Astrocyte of the hippocampus (primary cell): ENCODE measurements around the gene TPST1.
A peak's percentile ranks its signal among the peaks of the same experiment; 100 is the strongest.
"Not testable (repeated sequence)": the region's sequence is repeated elsewhere in the genome, so short reads cannot be mapped to it uniquely, and the experiment has no call there.

Source experiments
- DNase-seq: peaks from one replicate; pipeline ENCODE4 v3.0.0; 2011; ENCODE audit warnings: low read depth, low spot score

TPST1 gene

DNA sequence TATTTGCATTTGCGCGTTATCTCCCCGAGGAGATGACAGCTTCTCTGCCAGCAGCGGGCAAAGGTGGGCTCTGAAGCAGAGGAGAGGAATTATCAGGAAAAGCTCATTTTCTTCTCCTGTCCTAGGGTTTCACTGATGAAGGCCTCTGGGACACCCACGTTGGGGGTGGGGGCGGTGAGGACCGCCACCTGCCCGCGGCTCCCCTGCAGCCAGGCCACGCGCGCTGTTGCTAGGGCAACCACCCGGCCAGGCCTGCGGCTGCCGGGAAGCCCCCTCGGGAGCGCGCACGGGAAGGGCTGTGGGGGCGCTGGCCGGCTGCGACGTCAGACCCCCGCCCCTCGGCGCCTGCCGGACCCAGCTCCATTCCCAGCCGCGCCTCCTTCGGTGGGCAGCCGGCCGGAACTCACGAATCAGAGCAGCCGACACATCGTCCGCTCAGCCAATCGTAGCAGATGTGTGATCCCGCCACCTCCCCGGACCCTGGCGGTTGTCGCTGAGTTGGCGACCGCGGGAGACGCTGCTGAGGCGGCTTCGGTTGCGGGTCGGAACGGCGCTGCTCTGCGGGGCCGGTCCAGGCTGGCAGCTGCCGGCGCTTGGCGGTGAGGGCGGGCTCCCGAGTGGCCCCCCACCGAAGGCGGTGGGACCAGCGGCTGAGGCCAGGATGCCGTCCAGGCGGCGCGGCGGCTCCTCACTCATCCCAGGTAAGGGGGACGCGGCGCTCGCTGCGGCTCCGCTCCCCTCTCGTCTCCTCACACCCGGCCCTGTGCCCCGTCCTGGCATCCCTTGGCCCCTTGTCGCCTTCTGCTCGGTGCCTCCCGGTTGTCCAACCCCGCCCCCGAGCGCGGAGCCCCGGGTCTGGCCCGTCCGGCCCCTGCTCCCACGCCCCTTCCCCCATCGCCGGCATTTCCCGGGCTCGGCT lies at the start of gene TPST1:
Gene TPST1, plus strand, starts transcription at position 513 of the 919 bp plus-strand sequence. CDS start 35,092 bp downstream, outside the sequence.
- peak; percentile 97 for DNase-seq

DNA sequence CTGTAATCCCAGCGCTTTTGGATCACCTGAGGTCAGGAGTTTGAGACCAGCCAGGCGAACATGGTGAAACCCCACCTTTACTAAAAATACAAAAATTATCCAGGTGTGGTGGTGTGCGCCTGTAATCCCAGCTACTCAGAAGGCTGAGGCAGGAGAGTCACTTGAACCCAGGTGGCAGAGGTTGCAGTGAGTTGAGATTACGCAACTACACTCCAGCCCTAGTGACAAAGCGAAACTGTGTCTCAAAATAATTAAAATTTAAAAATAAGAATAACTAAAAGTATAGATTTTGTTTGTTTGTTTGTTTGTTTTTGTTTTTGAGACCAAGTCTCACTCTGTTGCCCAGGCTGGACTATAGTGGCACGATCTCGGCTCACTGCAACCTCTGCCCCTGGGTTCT lies 49.1 kb upstream of the TPST1 start:
- DNase-seq: not testable (repeated sequence)

DNA sequence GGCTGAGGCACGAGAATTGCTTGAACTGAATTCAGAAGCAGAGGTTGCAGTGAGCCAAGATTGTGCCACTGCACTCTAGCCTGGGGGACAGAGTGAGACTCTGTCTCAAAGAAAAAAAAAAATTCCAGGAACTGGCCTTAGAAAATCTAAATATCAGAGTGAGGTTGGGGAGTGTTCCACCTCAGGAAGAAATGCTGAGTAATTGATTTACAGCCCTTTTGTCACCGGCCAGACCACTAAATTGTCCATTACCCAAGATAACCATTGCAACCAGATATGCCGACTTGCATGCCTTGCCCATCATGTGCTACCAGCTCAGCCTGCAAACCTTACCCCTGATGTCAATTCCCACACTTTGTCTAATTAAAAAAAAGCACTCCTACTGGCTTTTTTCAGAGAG lies 48.1 kb upstream of the TPST1 start:
- DNase-seq: no peak

DNA sequence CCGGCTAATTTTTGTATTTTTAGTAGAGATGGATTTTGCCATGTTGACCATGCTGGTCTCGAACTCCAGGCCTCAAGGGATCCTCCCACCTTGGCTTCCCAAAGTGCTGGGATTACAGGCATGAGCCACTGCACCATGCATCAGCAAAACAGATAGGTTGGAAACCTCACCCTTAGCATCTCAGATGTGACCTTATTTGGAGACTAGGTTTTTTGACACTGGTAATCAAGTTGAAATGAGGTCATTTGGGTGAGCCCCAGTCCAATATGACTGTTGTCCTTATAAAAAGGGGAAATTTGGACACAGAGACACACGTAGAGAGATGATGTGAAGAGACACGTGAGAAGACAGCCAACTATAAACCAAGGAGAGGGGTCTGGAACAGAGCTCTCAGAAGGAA lies 42.5 kb upstream of the TPST1 start:
- no peak for DNase-seq

DNA sequence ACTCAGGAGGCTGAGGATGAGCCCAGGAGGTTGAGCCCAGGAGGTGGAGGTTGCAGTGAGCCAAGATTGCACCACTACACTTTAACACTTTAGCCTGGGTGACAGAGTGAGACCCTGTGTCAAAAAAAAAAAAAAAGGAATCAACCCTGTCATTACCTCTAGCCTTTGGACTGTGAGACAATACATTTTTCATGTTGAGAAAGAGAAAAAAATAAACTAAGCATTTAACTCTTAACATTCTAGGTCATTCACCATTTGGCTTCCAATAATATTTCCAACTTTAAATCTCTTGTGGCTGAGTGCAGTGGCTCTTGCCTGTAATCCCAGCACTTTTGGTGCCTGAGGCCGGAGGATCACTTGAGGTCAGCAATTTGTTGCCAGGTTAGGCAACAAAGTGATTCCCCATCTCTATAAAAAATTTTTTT lies 41.9 kb upstream of the TPST1 start:
- DNase-seq: no peak

DNA sequence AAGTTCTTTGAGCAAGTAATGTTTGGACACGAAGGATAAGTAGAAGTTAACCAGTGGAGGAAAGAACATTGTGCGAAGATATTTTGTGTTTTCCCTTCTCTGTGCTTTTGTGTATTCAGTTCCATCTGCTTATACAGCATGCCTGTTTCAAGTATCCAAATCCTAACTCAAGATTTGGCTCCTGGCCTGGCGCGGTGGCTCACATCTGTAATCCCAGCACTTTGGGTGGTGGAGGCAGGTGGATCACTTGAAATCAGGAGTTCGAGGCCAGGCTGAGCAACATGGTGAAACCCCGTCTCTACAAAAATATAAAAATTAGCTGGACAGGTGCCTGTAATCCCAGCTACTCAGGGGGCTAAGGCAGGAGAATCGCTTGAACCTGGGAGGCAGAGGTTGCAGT lies 40.8 kb upstream of the TPST1 start:
- DNase-seq: no peak

DNA sequence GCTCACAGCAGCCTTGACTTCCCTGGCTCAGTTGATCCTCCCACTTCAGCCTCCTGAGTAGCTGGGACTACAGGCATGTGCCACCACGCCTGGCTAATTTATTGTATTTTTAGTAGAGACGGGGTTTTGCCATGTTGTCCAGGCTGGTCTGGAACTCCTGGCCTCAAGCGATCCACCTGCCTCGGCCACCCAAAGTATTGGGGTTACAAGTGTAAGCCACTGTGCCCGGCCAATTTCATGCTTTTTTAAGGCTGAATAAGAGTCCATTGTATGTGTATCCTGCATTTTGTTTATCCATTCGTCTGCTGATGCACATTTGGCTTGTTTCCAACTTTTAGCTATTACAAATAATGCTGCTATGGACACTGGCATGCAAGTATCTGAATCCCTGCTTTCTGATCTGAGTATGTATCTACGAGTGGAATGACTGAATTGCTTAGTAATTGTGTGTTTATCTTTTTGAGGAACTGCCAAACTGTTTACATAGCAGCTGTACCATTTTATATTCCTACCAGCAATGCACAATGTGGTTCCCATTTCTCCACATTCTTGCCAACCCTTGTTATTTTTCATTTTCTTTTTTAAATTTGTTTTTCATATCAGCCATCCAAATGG lies 37.3 kb upstream of the TPST1 start:
- peak; percentile 55 for DNase-seq

DNA sequence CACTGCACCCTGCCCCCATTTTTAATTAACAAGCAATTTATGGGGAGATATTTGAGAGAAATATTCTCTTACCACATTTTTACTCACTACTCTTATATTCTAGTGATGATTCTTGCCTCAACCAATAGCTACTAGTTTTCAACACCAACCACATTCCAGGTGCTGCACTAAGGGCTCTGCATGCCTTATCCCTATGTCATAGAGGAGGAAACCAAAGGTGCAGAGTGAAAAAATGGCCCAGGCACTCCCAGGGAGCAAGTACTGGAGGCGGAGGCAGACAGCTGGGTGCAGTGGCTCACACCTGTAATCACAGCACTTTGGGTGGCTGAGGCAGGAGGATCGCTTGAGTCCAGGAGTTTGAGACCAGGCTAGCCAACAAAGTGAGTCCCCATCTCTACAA lies 35.5 kb upstream of the TPST1 start:
- DNase-seq: no peak

DNA sequence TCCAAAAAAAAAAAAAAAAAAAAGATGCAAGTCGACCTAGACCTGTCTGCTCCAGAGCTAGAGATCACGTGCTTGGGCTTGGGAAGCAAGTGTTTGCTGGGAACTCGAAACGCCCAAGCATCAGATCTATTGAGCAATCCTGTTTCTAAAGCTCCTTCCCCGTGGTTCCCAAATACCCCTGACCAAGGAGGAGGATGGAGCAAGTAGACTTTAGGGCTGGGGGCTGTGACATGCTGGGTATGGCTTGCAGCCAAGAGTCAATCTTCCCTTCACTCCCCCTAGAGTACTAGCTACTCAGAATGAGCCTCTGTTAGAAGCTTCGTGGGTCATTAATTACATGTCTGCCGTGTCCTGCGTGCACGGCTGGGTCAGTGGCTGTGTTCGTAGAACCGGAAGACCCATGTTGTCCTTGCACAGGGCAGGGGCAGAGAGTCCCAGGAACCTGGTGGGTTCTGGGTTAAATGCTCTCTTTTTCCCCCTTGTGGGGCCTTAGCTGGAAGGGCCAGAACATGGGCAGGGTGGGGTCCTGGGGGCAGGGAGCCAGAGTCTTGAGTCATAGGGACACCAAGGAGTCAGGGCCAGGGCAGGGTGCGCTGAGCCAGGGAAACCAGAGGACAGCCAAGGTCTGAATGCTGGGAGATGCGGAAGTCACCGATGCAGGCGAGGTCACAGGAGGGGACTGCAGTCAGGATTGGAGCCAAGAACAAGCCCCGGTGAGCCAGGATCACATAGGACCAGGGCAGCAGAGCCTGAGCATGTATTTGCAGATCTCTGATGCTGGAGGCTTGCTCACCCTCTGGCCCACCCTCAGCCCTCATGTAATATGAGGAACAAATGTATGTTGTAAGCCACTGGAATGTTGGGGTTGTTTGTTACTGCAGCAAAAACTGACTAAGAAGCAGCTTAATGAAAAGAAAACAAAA lies 34.6 kb upstream of the TPST1 start:
- DNase-seq: peak; percentile 38

DNA sequence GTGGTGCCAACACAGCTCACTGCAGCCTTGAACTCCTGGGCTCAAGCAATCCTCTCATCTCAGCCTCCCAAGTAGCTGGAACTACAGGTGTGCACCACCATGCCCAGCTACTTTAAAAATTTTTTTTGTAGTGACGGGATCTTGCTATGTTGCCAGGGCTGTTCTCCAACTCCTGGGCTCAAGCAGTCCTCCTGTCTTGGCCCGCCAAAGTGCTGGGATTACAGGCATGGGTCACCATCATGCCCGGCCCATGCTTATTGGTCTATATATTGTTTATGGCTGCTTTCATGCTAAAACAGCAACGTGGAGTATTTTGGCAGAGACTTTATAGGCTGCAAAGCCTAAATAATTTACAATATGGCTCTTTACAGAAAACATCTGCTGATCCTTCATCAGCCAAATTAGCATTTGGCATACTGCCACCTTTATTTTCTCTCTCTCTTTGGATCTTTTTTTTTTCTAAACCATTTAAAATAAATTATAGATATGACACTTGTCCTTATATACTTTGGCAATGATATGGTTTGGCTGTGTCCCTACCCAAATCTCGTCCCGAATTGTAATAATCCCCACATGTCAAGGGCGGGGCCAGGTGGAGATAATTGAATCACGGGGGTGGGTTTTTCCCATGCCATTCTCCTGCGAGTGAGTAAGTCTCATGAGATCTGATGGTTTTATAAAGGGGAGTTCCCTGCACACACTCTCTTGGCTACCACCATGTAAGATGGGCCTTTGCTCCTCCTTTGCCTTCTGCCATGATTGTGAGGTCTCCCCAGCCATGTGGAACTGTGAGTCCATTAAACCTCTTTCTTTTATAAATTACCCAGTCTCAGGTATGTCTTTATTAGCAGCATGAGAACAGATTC lies 32.4 kb upstream of the TPST1 start:
- not testable (repeated sequence) for DNase-seq

DNA sequence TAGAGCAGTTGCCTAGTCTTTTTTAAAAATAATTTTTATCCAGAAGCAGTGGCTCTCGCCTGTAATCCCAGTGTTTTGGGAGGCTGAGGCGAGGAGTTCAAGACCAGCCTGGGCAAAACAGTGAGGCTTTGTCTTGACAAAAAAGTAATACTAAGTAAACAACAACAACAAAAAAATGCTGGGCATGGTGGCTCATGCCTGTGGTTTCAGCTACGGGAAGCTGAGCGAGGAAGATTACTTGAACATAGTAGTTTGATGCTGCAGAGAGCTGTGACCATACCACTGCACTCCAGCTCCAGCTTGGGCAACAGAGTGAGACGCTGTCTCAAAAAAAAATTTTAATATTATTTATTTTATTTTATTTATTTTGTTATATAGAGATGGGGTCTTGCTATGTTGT lies 31.3 kb upstream of the TPST1 start:
- DNase-seq: peak; percentile 63

DNA sequence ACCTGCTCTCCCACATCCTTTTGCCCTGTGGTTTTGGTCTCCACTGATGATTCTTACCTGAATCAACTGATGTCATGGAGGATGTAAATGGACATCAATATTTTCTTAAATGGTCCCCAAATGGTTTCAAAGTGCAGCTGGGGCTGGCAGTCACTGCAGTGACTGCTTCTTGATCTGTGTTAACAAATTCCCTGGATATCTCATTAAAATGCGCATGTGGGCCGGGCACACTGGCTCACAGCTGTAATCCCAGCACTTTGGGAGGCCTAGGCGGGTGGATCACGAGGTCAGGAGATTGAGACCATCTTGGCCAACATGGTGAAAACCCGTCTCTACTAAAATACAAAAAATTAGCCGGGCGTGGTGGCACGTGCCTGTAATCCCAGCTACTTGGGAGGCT lies 30.1 kb upstream of the TPST1 start:
- DNase-seq: not testable (repeated sequence)

DNA sequence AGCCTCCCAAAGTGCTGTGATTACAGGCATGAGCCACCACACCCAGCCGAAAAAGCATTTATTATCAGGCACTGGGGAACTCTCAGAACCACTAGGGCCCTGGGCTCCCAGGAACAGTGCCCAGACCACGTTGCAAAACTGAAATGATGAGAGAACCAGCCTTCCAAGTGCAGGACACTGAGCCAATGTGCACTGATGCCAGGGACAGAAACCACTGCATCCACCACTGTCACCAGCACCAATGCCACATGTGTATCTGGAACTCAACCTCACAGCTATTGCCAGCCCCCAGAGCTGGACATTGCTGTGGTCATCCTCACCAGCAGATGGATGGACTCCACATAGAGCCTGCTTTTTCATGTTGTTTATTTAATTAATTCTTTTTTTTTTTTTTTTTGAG lies 28.2 kb upstream of the TPST1 start:
- no peak for DNase-seq

DNA sequence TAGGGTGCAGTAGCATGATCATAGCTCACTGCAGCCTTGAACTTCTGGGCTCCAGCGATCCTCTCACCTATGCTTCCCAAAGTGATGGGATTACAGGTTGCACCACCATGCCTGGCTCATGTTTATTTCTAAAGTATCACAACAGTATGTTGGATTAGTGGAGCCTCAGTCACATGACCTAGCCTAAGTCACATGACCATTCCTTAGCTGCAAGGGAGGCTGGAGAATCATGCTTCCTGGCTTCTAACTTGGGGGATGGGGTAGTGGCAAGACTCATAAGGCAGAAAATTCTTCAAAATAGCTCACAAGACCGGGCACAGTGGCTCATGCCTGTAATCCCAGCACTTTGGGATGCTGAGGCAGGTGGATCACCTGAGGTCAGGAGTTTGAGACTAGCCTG lies 26.9 kb upstream of the TPST1 start:
- DNase-seq: no peak

DNA sequence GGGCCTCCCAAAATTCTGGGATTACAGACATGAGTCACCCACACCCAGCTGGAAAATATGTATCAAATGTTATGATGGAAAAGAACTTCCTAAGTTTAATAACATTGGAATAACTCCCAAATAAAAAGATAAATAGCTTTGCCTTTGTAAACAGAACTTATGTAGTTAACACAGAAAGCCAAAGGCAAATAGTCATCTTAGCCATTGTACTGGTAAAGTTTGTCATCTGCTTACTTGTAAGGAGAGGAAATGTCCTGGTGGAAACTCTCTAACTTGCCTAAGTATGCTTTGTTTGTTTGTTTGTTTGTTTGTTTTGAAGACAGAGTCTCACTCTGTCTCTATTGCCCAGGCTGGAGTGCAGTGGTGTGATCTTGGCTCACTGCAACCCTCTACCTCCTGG lies 23.8 kb upstream of the TPST1 start:
- DNase-seq: no peak

DNA sequence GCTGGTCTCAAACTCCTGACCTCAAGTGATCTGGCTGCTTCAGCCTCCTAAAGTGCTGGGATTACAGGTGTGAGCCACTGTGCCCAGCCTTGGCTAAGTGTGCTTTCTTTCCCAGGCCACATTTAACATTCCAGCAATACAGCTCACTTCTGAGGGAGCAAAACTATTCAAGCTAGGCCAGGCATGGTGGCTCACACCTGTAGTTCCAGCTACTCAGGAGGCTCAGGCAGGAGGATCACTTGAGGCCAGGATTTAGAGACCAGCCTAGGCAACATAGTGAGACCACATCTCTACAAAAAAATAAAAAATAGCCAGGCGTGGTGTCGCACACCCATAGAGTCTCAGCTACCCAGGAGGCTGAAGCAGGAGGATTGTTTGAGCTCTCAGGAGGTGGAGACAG lies 23.3 kb upstream of the TPST1 start:
- DNase-seq: no peak

DNA sequence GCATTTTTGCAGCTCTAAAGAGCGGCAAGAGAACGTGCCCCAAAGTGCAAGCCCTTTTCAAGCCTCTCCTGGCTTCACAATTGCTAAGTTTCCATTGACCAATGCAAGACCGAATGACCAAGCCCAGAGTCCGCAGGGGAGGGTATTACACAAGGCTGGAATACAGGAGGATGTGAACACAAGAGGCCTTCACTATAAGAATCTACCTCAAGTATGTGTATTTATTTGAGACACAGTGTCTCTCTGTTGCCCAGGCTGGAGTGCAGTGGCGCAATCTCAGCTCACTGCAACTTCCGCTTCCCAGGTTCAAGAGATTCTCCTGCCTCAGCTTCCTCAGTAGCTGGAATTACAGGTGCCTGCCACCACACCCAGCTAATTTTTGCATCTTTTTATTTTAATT lies 22.2 kb upstream of the TPST1 start:
- no peak for DNase-seq

DNA sequence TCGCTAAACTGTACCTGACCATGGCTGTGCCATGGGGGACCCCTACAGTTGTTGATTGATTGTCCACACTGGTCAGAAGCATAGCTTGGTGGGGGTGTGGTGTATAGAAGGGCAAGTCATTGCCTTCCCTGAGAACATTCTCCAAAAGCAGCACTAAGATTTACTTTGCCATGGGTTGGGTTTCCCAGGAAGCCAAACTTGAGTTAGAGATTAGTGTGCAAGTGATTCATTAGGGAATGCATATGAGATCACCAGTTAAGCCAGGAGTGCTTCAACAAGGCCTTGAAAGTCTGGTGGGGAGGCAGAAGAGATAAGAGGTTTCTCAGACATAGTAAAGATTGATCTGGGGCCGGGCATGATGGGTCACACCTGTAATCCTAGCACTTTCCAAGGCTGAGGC lies 21.4 kb upstream of the TPST1 start:
- DNase-seq: peak; percentile 77

DNA sequence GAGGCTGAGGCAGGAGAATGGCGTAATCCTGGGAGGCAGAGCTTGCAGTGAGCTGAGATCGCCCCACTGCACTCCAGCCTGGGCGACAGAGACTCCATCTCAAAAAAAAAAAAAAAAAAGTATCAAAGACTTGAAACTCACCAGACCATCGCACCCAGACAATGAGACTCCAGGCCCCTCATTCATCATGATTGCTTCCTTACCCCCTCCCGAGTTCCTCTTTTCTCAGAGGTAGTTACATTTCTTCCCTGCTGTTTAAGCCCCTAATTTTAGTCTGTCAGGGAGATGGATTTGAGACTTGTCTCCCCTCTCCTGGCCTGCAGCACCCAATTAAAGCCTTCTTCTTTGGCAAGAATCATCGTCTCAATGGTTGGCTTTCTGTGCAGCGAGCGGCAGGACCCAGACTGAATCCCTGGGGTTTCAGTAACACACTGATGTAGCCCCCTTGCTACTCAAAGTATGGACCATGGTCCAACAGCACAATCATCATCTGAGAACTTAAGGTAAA lies 19.4 kb upstream of the TPST1 start:
- no peak for DNase-seq

DNA sequence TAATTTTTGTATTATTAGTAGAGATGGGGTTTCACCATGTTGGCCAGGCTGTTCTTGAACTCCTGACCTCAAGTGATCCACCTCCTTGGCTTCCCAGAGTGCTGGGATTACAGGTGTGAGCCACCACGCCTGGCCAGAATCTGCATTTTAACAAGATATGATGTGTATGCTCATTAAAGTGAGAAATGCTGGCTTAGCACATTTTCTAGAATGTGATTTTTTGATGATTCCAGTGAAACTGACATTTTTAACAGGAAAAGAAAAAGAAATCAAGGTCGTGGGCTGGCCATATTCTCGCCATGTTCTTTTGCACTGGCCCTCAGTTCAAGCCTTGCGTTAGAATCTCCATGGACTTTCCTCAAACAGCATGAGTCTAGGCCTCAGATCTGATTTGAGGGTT lies 18.1 kb upstream of the TPST1 start:
- DNase-seq: no peak

DNA sequence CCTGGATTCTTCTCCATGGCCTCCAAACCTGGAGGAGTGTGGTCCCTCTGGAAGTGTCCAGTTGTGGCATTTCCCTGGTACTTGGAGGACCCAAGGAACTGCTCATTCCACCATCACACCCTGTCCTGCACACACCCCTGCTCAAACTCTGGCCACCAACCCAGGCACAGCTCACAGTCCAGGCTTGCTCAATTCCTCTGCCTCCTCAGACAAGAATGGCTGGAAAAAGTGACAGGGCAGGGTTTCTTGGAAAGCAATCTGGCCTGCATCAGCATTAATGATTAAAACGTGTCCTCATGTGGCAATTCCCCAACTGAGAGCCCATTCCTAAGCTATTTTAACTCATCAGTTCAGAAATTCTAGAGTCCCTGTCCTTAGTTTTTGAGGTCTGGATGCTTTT lies 17.2 kb upstream of the TPST1 start:
- DNase-seq: no peak
